GM21786 (cell line): ENCODE measurements around the gene YBX1.

ENCODE experiments used
- ATAC-seq: cut with Tn5 transposase; IDR thresholded peaks from one replicate; pipeline ENCODE4 v1.9.1; 2021; ENCODE audit not compliant: unreplicated experiment

The YBX1 gene

GRCh38 chr1:42734201-42735035, 52.2 kb downstream of the YBX1 start:
- ATAC-seq = no peak

- no peak for ATAC-seq
These were observed 52.8 kb downstream of the YBX1 start for GRCh38 chr1:42735056-42735455.

- ATAC-seq = no peak
These were observed 53.4 kb downstream of the YBX1 start for GRCh38 chr1:42735477-42736105.

GRCh38 chr1:42736152-42736551, 53.9 kb downstream of the YBX1 start:
- ATAC-seq = no peak

- ATAC-seq = no peak
These were observed 54.5 kb downstream of the YBX1 start for GRCh38 chr1:42736571-42737200.

- ATAC-seq = no peak
These were observed 55.0 kb downstream of the YBX1 start for GRCh38 chr1:42737257-42737656.

- ATAC-seq = no peak
These were observed 55.9 kb downstream of the YBX1 start for GRCh38 chr1:42737986-42738677.

GRCh38 chr1:42738678-42739226, 56.5 kb downstream of the YBX1 start:
- ATAC-seq = no peak

- no peak for ATAC-seq
These were observed 57.8 kb downstream of the YBX1 start, which contains the start of gene CLDN19 for GRCh38 chr1:42739753-42740700. Gene CLDN19 (minus strand): TSS chr1:42740236. CDS start chr1:42740063, 173 bp downstream.

GRCh38 chr1:42740851-42741580, 58.8 kb downstream of the YBX1 start:
- ATAC-seq = no peak

GRCh38 chr1:42741706-42742105, 59.5 kb downstream of the YBX1 start:
- no peak for ATAC-seq

GRCh38 chr1:42742141-42742540, 59.9 kb downstream of the YBX1 start:
- ATAC-seq = no peak

- ATAC-seq = no peak
These were observed 60.5 kb downstream of the YBX1 start for GRCh38 chr1:42742617-42743316.

- no peak for ATAC-seq
These were observed 61.3 kb downstream of the YBX1 start for GRCh38 chr1:42743317-42744147.

- ATAC-seq = no peak
These were observed 61.9 kb downstream of the YBX1 start for GRCh38 chr1:42744148-42744413.

GRCh38 chr1:42745851-42746250, 63.6 kb downstream of the YBX1 start:
- no peak for ATAC-seq

GRCh38 chr1:42746436-42747105, 64.4 kb downstream of the YBX1 start:
- ATAC-seq = no peak
